ENCODE data around the gene PTPN9.
"Not testable (repeated sequence)": the region's sequence is repeated elsewhere in the genome, so short reads cannot be mapped to it uniquely, and the experiment has no call there.

Gene PTPN9

DNA sequence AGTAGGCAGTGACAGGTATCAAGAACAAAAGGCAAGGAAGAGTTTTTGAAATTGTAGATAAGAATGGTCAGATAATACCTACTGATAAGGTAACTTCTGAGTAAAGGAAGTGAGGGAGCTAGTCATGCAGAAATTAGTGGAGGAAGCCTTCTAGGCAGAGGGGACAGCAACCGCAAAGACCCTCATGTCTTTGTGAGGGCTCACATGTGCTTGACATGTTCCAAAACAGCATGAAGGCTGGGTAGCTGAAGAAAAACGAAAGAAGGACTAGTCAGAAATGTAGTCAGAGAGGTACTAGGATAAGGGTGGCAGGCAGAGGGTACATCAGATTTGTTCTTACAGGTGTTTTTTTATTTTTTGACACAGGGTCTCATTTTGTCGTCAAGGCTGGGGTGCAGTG, 133.0 kb downstream of the PTPN9 start:
- TF ChIP-seq, protein P1, sequence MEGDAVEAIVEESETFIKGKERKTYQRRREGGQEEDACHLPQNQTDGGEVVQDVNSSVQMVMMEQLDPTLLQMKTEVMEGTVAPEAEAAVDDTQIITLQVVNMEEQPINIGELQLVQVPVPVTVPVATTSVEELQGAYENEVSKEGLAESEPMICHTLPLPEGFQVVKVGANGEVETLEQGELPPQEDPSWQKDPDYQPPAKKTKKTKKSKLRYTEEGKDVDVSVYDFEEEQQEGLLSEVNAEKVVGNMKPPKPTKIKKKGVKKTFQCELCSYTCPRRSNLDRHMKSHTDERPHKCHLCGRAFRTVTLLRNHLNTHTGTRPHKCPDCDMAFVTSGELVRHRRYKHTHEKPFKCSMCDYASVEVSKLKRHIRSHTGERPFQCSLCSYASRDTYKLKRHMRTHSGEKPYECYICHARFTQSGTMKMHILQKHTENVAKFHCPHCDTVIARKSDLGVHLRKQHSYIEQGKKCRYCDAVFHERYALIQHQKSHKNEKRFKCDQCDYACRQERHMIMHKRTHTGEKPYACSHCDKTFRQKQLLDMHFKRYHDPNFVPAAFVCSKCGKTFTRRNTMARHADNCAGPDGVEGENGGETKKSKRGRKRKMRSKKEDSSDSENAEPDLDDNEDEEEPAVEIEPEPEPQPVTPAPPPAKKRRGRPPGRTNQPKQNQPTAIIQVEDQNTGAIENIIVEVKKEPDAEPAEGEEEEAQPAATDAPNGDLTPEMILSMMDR (conservative IDR thresholded peaks at IDR 0.05; ENCODE audit: low read depth, low read length), result no peak
- H3K4me3 ChIP-seq (ENCODE audit: low read depth, low read length), result no peak overlapping the region
- DNase-seq (ENCODE audit: low read depth), result no peak

DNA sequence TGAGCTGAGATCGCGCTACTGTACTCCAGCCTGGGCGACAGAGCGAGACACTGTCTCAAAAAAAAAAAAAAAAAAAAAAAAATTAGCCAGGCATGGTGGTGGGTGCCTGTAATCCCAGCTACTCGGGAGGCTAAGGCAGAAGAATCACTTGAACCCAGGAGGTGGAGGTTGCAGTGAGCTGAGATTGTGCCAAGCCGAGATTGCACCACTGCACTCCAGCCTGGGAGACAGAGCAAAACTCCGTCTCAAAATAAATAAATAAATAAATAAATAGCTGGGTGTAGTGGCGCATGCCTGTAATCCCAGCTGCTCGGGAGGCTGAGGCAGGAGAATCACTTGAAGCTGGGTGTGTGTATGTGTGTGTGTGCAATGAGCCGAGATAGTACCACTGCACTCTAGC, 133.8 kb downstream of the PTPN9 start:
- not testable (repeated sequence) for H3K4me3 ChIP-seq (ENCODE audit: low read depth, low read length); DNase-seq (ENCODE audit: low read depth)

DNA sequence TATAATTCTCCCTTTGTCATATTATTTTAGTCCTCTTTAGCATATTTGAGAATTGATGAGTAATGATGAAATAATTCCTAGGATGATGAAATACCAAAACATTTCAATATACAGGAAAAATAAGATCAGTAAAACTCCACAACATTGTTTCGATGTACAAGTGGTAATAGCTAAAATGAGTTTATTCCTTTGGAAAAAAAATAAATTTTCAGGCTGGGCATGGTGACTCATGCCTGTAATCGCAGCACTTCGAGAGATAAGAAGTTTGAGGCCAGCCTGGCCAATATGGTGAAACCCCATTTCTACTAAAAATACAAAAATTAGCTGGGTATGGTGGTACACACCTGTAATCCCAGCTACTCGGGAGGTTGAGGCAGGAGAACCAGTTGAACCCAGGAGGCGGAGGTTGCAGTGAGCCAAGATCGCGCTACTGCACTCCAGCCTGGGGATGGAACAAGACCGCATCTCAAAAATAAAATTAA, 135.1 kb downstream of the PTPN9 start:
- not testable (repeated sequence) for H3K4me3 ChIP-seq (ENCODE audit: low read depth, low read length)
- DNase-seq (ENCODE audit: low read depth), result peak; percentile 69

DNA sequence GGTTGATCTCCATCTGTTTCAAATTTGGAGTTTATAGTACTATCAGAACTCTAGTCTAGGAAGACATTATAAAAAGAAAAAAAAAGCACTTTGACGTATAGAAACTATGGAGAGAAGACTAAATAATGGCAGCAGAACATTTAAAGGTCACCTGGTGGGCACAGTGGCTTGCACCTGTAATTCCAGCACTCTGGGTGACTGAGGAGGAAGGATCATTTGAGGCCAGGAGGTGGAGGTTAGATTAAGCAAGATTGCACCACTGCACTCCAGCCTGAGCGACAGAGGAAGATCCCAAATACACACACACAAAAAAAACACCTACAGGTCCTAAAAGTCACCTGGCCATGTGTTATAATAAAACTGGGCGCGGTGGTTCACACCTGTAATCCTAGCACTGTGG, 141.4 kb downstream of the PTPN9 start:
- no peak overlapping the region for H3K4me3 ChIP-seq (ENCODE audit: low read depth, low read length)
- no peak for DNase-seq (ENCODE audit: low read depth)
- TF ChIP-seq, protein P1 (conservative IDR thresholded peaks at IDR 0.05; ENCODE audit: low read depth, low read length), result no peak

DNA sequence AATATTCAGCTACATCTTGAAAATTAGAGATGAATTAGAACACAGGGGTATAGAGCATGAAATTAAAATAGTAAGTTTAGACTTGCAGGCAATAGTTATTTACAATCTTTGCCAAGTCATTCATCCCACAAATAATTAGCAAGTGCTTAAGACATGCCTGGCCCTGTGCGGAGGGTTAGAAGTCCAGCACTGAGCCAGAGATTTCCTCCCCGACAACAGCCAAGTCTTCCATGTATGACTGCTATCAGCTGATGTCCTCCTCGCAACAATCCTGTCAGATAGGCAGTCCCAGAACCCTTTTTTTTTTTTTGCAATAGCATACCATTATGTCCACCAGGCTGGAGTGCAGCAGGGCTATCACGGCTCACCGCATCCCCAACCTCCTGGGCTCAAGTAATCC, 142.2 kb downstream of the PTPN9 start:
- no peak overlapping the region for H3K4me3 ChIP-seq (ENCODE audit: low read depth, low read length)
- no peak for DNase-seq (ENCODE audit: low read depth)
- TF ChIP-seq, protein P1 (conservative IDR thresholded peaks at IDR 0.05; ENCODE audit: low read depth, low read length), result no peak

DNA sequence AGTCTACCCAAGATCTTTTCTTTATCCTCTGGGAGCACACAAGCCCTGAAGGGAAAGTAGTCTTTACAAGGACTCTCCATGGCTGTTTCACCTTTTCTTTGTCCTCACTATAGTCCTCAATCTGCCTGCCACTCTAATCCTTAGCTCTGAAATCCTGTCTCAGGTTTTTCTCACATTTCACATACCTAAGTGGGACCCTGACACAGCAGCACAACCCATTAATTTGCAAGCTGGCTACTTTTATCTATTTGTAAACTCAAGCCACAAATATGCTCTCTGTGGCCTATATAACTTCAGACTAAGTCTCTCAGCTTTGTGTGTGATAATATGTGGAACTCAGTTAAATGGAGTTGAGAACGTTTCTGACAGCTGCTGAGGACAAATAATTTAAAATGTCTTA, 147.4 kb downstream of the PTPN9 start:
- TF ChIP-seq, protein P1 (conservative IDR thresholded peaks at IDR 0.05; ENCODE audit: low read depth, low read length), result no peak
- no peak overlapping the region for H3K4me3 ChIP-seq (ENCODE audit: low read depth, low read length)
- peak; percentile 13 for DNase-seq (ENCODE audit: low read depth)

DNA sequence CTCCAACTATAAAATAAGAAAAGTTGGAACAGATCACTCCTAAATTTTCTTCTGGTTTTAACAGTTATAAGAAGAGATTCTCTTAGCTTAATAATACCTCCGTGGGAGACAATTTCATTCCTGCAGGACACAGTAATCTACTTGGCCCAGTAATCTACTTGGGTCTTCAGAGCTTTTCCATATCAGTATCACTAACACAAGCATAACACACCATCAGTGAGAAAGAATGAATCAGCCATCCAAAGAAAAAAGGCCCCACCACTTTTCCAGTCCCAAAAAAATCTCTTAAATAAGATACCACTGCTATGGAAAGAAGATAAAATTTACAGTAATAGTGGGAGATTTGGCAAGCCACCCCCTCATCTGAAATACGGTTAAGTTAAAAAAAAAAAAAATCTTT, 147.8 kb downstream of the PTPN9 start:
- DNase-seq (ENCODE audit: low read depth), result no peak
- no peak overlapping the region for H3K4me3 ChIP-seq (ENCODE audit: low read depth, low read length)
- TF ChIP-seq, protein P1 (conservative IDR thresholded peaks at IDR 0.05; ENCODE audit: low read depth, low read length), result no peak

DNA sequence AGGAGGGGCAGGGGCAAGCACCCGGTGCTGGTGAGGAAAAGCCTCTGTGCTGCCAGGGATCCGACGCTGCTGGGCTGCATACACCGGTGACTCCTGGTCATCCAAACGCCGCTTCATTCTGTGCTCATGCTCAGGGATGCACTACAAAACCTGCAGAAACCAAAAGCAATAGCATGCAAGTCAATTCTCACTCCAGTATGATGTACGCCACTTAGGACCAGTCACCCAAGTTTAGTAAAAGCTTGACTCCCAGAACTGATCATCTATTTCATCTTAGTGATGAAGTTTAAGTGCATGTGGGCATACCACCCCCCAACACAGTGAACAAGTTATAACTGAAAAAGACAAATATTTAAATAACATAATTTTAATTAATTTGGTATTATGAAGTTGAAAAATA, 148.9 kb downstream of the PTPN9 start:
- DNase-seq (ENCODE audit: low read depth), result no peak
- H3K4me3 ChIP-seq (ENCODE audit: low read depth, low read length), result no peak overlapping the region
- TF ChIP-seq, protein P1 (conservative IDR thresholded peaks at IDR 0.05; ENCODE audit: low read depth, low read length), result no peak

Measured in choroid plexus epithelial cell (primary cell).